NAMALWA (cell line): ENCODE results near the gene CPLX1.

Source experiments
- DNase-seq: peaks from one replicate; pipeline ENCODE4 v3.0.0-alpha.2; 2015; ENCODE audit warnings: low spot score

The CPLX1 gene

GRCh38 chr4:825971-826330 is at the start of gene CPLX1:
CPLX1 (minus strand) TSS chr4:826129; CDS start chr4:824522, 1,607 bp downstream.
- no peak for DNase-seq

DNA sequence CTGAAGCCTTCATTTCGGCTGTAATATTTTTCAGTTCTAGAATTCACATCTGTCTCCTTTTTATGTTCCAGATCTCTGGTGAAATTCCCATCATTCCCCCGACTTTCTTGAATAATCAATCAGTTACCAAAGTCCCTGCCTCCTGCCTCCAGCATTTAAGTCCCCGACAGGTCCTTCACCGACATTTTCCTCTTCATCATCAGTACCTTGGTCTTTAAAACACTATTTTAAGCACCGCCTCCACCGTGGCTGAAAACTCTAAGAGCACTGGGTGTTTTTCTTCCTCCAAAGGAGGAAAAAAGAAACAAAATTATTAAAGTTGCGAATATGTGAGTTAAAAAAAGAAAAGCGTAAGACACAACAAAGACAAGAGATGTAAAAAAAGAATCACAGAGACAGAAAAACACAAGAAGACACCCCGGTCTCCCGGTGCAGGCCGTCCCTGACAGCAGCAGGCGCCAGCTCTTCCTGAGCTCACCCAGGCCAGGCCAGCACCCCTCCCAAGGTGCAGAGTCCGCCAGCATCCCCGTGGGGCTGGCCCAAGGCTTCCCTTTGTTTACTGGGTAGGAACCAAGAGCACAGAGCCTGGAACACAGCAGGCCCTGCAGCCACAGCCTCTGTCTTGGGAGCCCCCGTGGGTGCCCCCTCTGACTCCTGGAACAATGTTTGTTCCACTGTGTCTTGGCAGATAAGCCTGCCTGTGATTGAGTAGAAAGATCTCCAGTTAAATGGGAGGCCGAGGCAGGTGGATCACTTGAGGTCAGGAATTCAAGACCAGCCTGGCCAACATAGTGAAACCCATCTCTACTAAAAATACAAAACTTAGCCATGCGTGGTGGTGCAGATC is 49.3 kb upstream of the CPLX1 start:
- DNase-seq, result no peak

DNA sequence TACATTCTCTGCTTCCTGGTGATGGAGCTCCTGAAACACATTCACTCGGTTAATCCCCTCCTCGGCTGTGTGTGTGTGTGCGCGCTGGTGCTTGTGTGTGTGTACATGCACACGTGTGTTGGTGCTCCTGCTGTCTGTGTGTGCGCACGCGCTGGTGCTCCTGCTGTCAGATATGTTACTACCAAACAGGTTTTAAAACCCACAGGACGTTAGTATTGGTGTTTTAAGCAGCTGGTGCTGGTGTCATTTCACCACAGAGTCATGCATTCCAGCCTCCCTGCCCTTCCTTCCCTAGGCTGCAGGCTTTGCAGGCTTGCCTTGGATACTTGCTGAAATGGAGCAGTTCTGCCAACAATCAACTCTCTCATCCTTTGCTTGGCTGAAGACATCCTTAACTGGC is 48.1 kb upstream of the CPLX1 start:
- no peak for DNase-seq

DNA sequence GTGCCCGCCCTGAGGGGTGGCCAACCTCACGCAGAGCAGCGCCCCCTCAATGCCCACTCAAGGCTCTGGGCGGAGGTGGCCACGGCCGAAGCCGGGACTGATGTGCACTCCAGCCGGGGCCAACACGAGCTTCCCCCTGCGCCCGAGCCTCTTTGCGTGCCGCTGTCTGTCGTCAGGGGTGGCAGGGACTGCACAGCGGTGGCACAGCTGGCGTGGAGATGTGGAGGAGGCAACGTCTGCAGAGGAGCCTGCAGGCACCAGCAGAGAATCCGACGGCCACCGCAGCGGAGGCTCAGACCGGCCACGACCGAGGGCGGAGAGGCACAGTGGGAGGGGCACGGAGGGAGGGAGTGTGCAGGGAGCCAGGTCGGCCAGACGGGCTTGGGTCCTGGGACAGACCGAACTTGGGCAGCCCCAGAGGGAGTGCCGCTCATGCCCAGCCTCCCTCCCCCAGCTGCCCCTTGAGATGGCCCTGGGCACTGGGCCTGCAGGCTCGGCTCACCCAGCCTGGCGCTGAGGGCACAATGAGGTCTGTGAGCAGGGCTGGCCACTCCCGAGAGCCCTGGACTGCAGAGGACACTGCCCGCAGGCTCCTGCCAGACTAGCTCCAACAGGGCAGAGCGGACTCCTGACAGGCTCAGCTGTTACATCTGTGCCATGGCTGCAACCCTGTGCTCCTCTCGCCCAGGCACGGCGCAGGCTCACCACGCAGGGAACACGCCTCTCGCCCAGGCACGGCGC is 46.5 kb upstream of the CPLX1 start:
- no peak for DNase-seq

GRCh38 chr4:871484-871883 is 45.6 kb upstream of the CPLX1 start:
- DNase-seq, result no peak

- no peak for DNase-seq
These were observed 45.0 kb upstream of the CPLX1 start for GRCh38 chr4:870951-871350.

DNA sequence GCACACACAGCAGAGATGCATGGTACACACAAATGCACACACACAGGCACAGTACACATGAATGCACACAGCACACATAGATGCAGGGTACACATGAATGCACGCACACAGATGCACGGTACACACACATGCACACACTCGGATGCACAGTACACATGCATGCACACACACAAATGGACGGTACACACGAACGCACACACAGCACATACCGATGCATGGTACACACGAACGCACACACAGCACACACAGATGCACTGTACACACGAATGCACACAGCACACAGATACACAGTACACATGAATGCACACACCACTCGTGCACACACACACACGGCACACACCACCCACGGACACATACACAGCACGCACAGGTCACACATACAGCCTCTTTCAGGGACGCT is 43.8 kb upstream of the CPLX1 start:
- DNase-seq, result no peak

- DNase-seq, result no peak
These were observed 42.5 kb upstream of the CPLX1 start for GRCh38 chr4:868421-868820.

GRCh38 chr4:867526-868250 is 41.8 kb upstream of the CPLX1 start:
- no peak for DNase-seq

GRCh38 chr4:866761-867390 is 40.9 kb upstream of the CPLX1 start:
- DNase-seq, result no peak

DNA sequence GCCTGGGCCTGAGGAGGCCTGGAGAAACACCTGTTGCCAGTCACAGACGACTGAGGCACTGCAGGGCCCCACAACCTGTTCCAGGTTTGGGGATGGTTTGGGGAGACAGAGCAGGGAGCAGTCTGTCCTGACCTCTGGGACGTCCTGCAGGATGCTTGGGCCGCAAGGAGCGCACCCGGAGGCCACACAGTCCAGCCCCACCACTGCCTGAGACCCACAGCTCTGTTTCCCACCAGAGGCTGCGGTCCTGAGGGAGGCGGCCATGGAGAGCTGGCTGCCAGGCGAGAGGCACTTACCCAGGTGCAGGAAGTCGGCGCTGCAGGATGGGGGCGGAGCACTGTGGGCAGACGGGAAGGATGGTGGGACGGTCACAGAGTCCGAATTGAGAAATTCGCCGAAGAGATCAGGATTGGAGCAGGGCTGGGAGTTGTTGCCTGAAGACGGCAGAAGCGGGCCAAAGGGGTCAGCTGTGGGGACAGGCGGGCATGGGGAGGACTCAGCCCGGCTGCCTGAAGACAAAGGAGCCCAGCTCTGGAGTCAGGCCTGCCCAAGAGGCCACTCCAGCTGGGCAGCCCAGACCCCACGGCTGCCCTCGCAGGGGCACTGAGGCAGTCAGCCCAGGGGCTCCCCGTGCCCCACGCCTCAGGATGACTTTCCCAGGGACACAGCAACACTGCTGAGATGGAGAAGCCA is 40.3 kb upstream of the CPLX1 start:
- no peak for DNase-seq

- DNase-seq, result no peak
These were observed 39.6 kb upstream of the CPLX1 start for GRCh38 chr4:865572-865971.

- no peak for DNase-seq
These were observed 39.2 kb upstream of the CPLX1 start for GRCh38 chr4:865121-865465.

DNA sequence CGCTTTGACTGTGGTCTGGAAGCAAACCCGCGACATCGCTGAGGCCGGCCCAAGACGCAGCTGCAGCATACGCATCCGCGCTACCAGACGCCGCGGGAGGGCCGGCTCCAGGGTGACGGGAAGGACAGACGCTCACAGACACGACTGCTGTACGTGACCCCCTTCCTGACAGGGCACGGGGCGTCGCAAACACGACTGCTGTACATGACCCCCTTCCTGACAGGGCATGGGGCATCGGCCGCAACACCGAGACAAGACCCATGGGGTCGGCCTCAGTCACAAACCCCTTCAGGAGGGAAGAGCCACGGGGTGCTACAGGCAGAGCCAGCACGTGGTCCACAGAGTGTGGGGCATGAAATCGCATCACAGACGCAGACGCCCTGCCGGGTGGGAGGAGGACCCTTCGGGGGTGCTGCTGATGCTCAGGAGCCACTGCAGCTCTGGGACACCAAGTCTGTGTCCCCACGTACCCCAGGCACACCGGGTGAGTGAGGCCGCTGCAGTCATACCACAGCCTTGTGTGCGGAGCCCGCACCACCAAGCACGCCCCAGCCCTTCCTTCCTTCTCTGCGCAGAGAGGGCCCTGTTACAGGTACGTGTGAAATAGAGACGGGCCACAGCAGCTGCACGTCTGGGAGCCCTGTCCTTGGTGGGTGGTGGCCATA is 38.7 kb upstream of the CPLX1 start:
- no peak for DNase-seq

GRCh38 chr4:860561-860960 is 34.6 kb upstream of the CPLX1 start:
- DNase-seq, result no peak

- no peak for DNase-seq
These were observed 33.6 kb upstream of the CPLX1 start for GRCh38 chr4:859496-859895.

GRCh38 chr4:858831-859451 is 33.0 kb upstream of the CPLX1 start:
- DNase-seq, result no peak

- DNase-seq, result no peak
These were observed 32.1 kb upstream of the CPLX1 start for GRCh38 chr4:858041-858481.

- DNase-seq, result no peak
These were observed 31.5 kb upstream of the CPLX1 start for GRCh38 chr4:857461-857860.

DNA sequence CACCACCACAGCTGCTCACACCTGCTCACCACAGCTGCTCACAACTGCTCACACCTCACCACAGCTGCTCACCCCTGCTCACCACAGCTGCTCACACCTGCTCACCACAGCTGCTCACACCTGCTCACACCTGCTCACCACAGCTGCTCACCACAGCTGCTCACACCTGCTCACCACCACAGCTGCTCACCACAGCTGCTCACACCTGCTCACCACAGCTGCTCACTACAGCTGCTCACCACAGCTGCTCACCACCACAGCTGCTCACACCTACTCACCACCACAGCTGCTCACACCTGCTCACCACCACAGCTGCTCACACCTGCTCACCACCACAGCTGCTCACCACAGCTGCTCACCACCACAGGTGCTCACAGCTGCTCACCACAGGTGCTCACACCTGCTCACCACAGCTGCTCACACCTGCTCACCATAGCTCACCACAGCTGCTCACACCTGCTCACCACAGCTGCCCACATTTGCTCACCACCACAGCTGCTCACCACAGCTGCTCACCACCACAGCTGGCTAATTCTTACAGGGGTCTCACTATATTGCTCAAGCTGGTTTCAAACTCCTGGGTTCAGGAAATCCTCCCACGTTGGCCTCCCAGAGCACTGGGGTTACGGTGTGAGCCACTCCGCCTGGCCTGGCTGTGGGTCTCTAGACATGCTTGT is 30.4 kb upstream of the CPLX1 start:
- peak; percentile 21 for DNase-seq
